DOHH2 (cell line): ENCODE data around the gene NR3C2.

Source experiments
- H3F3A ChIP-seq: fragments of 200-600 bp; sonication (generic), shearing (Covaris generic); 2 replicates; pipeline ENCODE4 v1.6.0; 2016; ENCODE audit warnings: antibody characterized with exemption, mild to moderate bottlenecking; ENCODE audit not compliant: control insufficient read depth, insufficient read depth
- H3K27ac ChIP-seq: fragments of 200-600 bp; sonication (generic); 2 replicates; pipeline ENCODE4 v1.5.1; 2014; ENCODE audit warnings: low read depth, mild to moderate bottlenecking, low read length, moderate library complexity
- H3K27me3 ChIP-seq: fragments of 200-600 bp; sonication (generic); 2 replicates; pipeline ENCODE4 v1.6.1; 2014; ENCODE audit warnings: mild to moderate bottlenecking, low read length, mixed read lengths; ENCODE audit not compliant: control insufficient read depth
- H3K36me3 ChIP-seq: fragments of 200-600 bp; sonication (generic); 2 replicates; pipeline ENCODE4 v1.6.1; 2014; ENCODE audit warnings: mild to moderate bottlenecking, low read length, moderate library complexity, mixed read lengths; ENCODE audit not compliant: control insufficient read depth
- H3K4me1 ChIP-seq: fragments of 200-600 bp; sonication (generic); 2 replicates; pipeline ENCODE4 v1.6.1; 2014; ENCODE audit warnings: mild to moderate bottlenecking, low read length, mixed read lengths; ENCODE audit not compliant: control insufficient read depth
- H3K4me2 ChIP-seq: fragments of 200-600 bp; sonication (generic); 2 replicates; pipeline ENCODE4 v1.6.0; 2014; ENCODE audit warnings: mild to moderate bottlenecking, low read length, moderate library complexity
- H3K4me3 ChIP-seq: fragments of 200-600 bp; sonication (generic); 2 replicates; pipeline ENCODE4 v1.5.1; 2014; ENCODE audit warnings: mild to moderate bottlenecking, low read length, mixed read lengths
- H3K79me2 ChIP-seq: fragments of 200-600 bp; sonication (generic); 2 replicates; pipeline ENCODE4 v1.6.1; 2014; ENCODE audit warnings: mild to moderate bottlenecking, low read length, mixed read lengths; ENCODE audit not compliant: control insufficient read depth
- H3K9me2 ChIP-seq: fragments of 200-600 bp; sonication (generic); replicated peaks from 2 replicates; pipeline ENCODE4 v1.6.1; 2014; ENCODE audit warnings: mild to moderate bottlenecking, low read length, mixed read lengths; ENCODE audit not compliant: control insufficient read depth
- H3K9me3 ChIP-seq: fragments of 200-600 bp; sonication (generic); 2 replicates; pipeline ENCODE4 v1.6.1; 2014; ENCODE audit warnings: antibody characterized with exemption, low read length, mixed read lengths; ENCODE audit not compliant: control insufficient read depth, insufficient read depth
- H4K20me1 ChIP-seq: fragments of 200-600 bp; sonication (generic); 2 replicates; pipeline ENCODE4 v1.6.0; 2014; ENCODE audit warnings: low read depth, mild to moderate bottlenecking, antibody characterized with exemption, low read length, moderate library complexity; ENCODE audit not compliant: control insufficient read depth, insufficient read depth
- CTCF ChIP-seq: fragments of 200-600 bp; sonication (generic); IDR thresholded peaks from one replicate; pipeline ENCODE4 v1.5.1; 2014; ENCODE audit warnings: antibody characterized with exemption, mild to moderate bottlenecking, low read depth, low read length; ENCODE audit not compliant: poor library complexity, severe bottlenecking
- EZH2phosphoT487 ChIP-seq: fragments of 200-600 bp; sonication (generic); IDR thresholded peaks from 2 replicates; pipeline ENCODE4 v1.6.1; 2017; ENCODE audit warnings: borderline replicate concordance, mild to moderate bottlenecking, antibody characterized with exemption, low read length, moderate library complexity, mixed read lengths

NR3C2 gene

GRCh38 chr4:148114436-148114835 lies 327.8 kb downstream of the NR3C2 start:
- Histone ChIP-seq H3K4me2 (no peak overlapping the region), H3K4me3 (no peak overlapping the region), H3K4me1 (no peaks in the 10 kb centered on the region), H3K9me2 (no peaks in the 10 kb centered on the region), H3K27me3 (no peaks in the 10 kb centered on the region), H3K36me3 (no peaks in the 10 kb centered on the region), H3K79me2 (no peaks in the 10 kb centered on the region), H4K20me1 (no peaks in the 10 kb centered on the region), H3K27ac (no peak overlapping the region), H3K9me3 (no peaks in the 10 kb centered on the region), H3F3A (no peaks in the 10 kb centered on the region)
- TF ChIP-seq EZH2phosphoT487 (no peak), CTCF (no peak)

DNA sequence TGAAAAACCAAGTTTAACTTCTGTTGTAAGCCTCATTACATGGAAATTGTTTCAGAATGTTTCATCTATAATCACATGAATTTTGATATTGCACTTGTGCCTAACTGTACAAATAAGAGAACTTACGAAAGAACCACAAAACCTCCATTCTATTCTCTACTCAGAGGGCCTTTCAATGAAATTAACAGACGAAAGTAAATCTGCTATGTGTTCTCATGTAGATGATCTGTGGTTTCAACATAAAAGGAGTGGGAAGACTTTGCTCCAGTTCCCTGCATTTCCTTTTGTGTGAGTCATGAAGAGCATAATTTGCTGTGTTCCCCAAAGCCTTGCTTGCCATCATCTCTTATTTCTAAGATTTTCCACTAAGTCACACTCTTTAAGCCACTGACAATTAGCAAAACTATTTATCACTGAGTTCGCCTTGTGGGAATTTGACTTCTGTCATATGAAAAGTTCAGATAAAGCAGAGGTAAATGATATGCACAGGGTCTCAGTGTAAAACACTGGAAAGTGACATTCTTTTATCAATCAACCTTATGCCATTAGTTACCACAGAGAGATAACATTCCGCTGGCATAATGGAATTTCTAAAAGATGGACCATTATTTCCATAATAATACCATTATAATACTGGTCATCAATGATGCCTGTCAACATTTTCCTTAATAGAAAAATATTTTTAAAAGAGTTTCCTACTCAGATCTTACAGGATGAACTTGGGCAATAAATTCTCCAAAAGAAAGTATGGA lies 329.8 kb downstream of the NR3C2 start:
- H3K4me1 ChIP-seq, result no peaks in the 10 kb centered on the region
- H3K36me3 ChIP-seq, result no peaks in the 10 kb centered on the region
- no peaks in the 10 kb centered on the region for H3K9me2 ChIP-seq
- H4K20me1 ChIP-seq, result no peaks in the 10 kb centered on the region
- H3K9me3 ChIP-seq, result no peaks in the 10 kb centered on the region
- H3F3A ChIP-seq, result no peaks in the 10 kb centered on the region
- H3K27ac ChIP-seq, result no peak overlapping the region
- H3K79me2 ChIP-seq, result no peaks in the 10 kb centered on the region
- H3K4me2 ChIP-seq, result no peak overlapping the region
- no peaks in the 10 kb centered on the region for H3K27me3 ChIP-seq
- TF ChIP-seq CTCF (no peak), EZH2phosphoT487 (no peak)
- no peak overlapping the region for H3K4me3 ChIP-seq

DNA sequence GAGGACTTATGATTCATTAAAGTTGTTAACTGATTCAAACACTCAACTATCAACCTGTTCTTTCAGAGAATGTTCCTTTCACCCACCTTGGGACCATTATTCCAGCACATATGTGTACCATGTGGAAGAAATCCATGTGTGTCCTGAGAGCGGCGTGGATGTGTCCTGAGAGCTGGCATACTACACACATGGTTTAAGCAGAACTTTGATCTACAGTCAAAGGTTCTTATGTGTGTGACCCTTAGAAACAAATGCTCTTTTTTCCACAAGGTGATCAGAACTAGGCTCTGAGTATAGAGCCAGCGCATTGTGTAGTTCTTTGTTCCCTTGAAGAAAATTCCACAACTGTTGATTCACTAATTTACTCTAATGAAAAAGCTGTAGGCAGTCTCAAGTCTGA lies 332.0 kb downstream of the NR3C2 start:
- Histone ChIP-seq H3K4me2 (no peak overlapping the region), H3K4me1 (no peaks in the 10 kb centered on the region), H3F3A (no peaks in the 10 kb centered on the region), H3K36me3 (no peaks in the 10 kb centered on the region), H3K9me2 (no peaks in the 10 kb centered on the region), H3K9me3 (no peaks in the 10 kb centered on the region), H3K27me3 (no peaks in the 10 kb centered on the region), H3K79me2 (no peaks in the 10 kb centered on the region), H3K4me3 (no peak overlapping the region), H4K20me1 (no peaks in the 10 kb centered on the region), H3K27ac (no peak overlapping the region)
- no peak for TF ChIP-seq CTCF
- no peak for TF ChIP-seq EZH2phosphoT487
